Esophagus squamous epithelium (tissue), 4 donors: ENCODE results near the gene ADRM1.

Source experiments
- CTCF ChIP-seq, 6 experiments: fragments of 450-650 bp in 4 of 6; fragments of 200-600 bp in 2 of 6; sonication (generic) in 2 of 6; IDR thresholded peaks; one replicate each; pipeline ENCODE4 v1.5.1; 2016 to 2019; ENCODE audit warnings: antibody characterized with exemption in 6 of 6, mild to moderate bottlenecking in 4 of 6, moderate library complexity in 4 of 6
- POLR2A ChIP-seq, 4 donors: fragments of 450-650 bp; IDR thresholded peaks; one replicate each; pipeline ENCODE4 v1.6.1; 2017; ENCODE audit warnings: antibody characterized with exemption in 4 of 4, mild to moderate bottlenecking in 4 of 4, moderate library complexity in 3 of 4

- TF ChIP-seq CTCF (IDR thresholded peaks at IDR 0.05) (no peak), POLR2A (IDR thresholded peaks at IDR 0.05) (no peak)
These were observed 17.1 kb upstream of the ADRM1 start for GRCh38 chr20:62285722-62286121.
